Peyer's patch (tissue), 4 donors: ENCODE results near the gene FOXQ1. TPM values are rescaled to one million over a fixed set of nuclear protein-coding genes. Genes with fewer than 3 reads are reported as not detected.

ENCODE experiments used
- DNase-seq, 3 donors: peaks; one replicate each; pipeline ENCODE4 v3.0.0-alpha.2; 2017 to 2019
- H3K27ac ChIP-seq, 4 donors: fragments of 200-600 bp; sonication (generic); one replicate each; pipeline ENCODE4 v1.5.1; 2016 to 2019
- H3K27me3 ChIP-seq, 2 donors: fragments of 200-600 bp; sonication (generic); one replicate each; pipeline ENCODE4 v1.5.1; 2019
- H3K36me3 ChIP-seq, 3 donors: fragments of 200-600 bp; sonication (generic); one replicate each; pipeline ENCODE4 v1.5.1; 2016 to 2019
- H3K4me1 ChIP-seq, 4 donors: fragments of 200-600 bp; sonication (generic); one replicate each; pipeline ENCODE4 v1.5.1; 2016 to 2019
- H3K4me3 ChIP-seq, 4 donors: fragments of 200-600 bp; sonication (generic); 1 replicate in 3 of 4; 2 replicates in 1 of 4; pipeline ENCODE4 v1.5.1; 2016 to 2019; ENCODE audit warnings: mild to moderate bottlenecking in 1 of 4
- H3K9me3 ChIP-seq, 4 donors: fragments of 200-600 bp; sonication (generic); one replicate each; pipeline ENCODE4 v1.5.1; 2016 to 2019; ENCODE audit warnings: mild to moderate bottlenecking in 1 of 4
- CTCF ChIP-seq, 6 experiments: fragments of 450-650 bp in 4 of 6; fragments of 200-600 bp in 2 of 6; sonication (generic) in 1 of 6; IDR thresholded peaks; one replicate each; pipeline ENCODE4 v1.5.1; 2017 to 2019; ENCODE audit warnings: antibody characterized with exemption in 6 of 6, mild to moderate bottlenecking in 3 of 6, moderate library complexity in 1 of 6
- POLR2A ChIP-seq, 2 donors: fragments of 450-650 bp; IDR thresholded peaks; one replicate each; pipeline ENCODE4 v1.5.1; 2017; ENCODE audit warnings: antibody characterized with exemption in 2 of 2, mild to moderate bottlenecking in 2 of 2, moderate library complexity in 2 of 2
- total RNA-seq, 4 donors: library from RNA; depleted of rRNA; stranded (reverse); fragments of >200 nt; gene quantifications; one replicate each; pipeline ENCODE4 v1.1.0, GENCODE V29; 2016

Gene FOXQ1
- total RNA-seq, 4 donors from 2014 or later = not detected

- no peak for TF ChIP-seq CTCF (IDR thresholded peaks at IDR 0.05)
- TF ChIP-seq POLR2A (IDR thresholded peaks at IDR 0.05) = no peak
- no peak overlapping the region for H3K4me3 ChIP-seq
- no peak overlapping the region for H3K27ac ChIP-seq
- no peaks in the 10 kb centered on the region for H3K9me3 ChIP-seq
- DNase-seq = no peak
- H3K36me3 ChIP-seq = no peaks in the 10 kb centered on the region
- H3K27me3 ChIP-seq = no peaks in the 10 kb centered on the region
- no peaks in the 10 kb centered on the region for H3K4me1 ChIP-seq
Observed at GRCh38 chr6:1362643-1363042, 50.7 kb downstream of the FOXQ1 start.

- Histone ChIP-seq H3K4me1 (no peaks in the 10 kb centered on the region), H3K27me3 (no peaks in the 10 kb centered on the region), H3K36me3 (no peaks in the 10 kb centered on the region), H3K4me3 (no peak overlapping the region), H3K27ac (peak overlapping the region in 1 of 4 donors; percentile 59), H3K9me3 (no peaks in the 10 kb centered on the region)
- no peak for DNase-seq
- TF ChIP-seq CTCF (IDR thresholded peaks at IDR 0.05) = no peak
- TF ChIP-seq POLR2A (IDR thresholded peaks at IDR 0.05) = no peak
Observed at GRCh38 chr6:1363298-1363697, 51.4 kb downstream of the FOXQ1 start.

- DNase-seq = peak in 1 of 3 donors; percentile 52
Observed at GRCh38 chr6:1363729-1364572, 52.1 kb downstream of the FOXQ1 start.

More at GRCh38 chr6:1363729-1364572, 52.1 kb downstream of the FOXQ1 start:
- H3K4me3 ChIP-seq = no peak overlapping the region
- H3K4me1 ChIP-seq = no peaks in the 10 kb centered on the region
- H3K27ac ChIP-seq = peak overlapping the region; percentile 23 to 59 (median 48)
- H3K36me3 ChIP-seq = no peaks in the 10 kb centered on the region
- H3K27me3 ChIP-seq = no peaks in the 10 kb centered on the region
- no peaks in the 10 kb centered on the region for H3K9me3 ChIP-seq
- TF ChIP-seq POLR2A (IDR thresholded peaks at IDR 0.05) (no peak), CTCF (IDR thresholded peaks at IDR 0.05) (peak in 2 of 6 experiments; percentile 6 to 22)

Other genes starting within 250 kb of the FOXQ1 start
- gene FOXF2, start 77.5 kb downstream of the FOXQ1 start, total RNA-seq = 10 to 100 TPM in 1 of 4 donors, 1 to 10 TPM in 3; 4.0 to 14.0 (median 8.0) TPM